HG02610 (cell line): ENCODE results near the gene EIF3F.

Source experiments
- ATAC-seq: cut with Tn5 transposase; IDR thresholded peaks from one replicate; pipeline ENCODE4 v1.9.1; 2021; ENCODE audit warnings: mild to moderate bottlenecking, moderate library complexity; ENCODE audit not compliant: unreplicated experiment

EIF3F gene

DNA sequence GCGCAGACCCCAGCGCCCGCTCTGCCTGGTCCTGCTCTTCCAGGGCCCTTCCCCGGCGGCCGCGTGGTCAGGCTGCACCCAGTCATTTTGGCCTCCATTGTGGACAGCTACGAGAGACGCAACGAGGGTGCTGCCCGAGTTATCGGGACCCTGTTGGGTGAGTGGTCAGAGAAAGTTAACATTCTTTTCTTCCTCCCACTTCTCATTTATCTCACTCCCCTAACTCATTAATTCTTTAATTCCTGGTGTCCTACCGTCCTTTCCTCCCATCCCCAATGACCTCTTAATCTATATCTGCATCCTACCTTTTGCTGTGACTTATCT, 385 bp downstream of the EIF3F start:
- ATAC-seq, result peak; percentile 8

DNA sequence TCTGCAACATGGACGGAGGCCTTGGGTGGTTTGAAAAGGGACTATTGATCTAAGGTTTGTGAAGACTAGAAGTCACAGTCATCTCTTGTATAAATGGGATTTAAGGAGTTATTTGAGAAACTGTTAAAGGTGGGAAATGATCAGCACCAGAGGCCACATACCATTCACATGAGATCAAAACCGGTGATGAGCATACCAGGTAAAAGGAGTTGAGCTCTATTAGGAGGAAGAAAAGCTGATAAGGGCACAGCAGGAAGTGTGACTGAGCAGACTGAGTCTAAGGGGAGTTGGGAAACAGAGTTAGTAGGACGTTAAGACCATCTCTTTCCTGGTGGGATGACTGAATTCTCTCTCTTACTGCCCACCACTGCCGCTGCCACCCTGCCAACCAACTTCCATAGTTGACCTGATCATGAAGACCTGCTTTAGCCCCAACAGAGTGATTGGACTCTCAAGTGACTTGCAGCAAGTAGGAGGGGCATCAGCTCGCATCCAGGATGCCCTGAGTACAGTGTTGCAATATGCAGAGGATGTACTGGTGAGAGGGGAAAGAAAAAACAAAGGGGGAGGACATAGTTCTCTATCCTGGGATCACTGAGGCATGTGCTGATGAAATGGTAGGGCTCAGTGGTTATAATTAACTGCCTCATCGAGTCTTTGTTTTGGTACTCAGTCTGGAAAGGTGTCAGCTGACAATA, 7.6 kb downstream of the EIF3F start:
- ATAC-seq, result no peak

DNA sequence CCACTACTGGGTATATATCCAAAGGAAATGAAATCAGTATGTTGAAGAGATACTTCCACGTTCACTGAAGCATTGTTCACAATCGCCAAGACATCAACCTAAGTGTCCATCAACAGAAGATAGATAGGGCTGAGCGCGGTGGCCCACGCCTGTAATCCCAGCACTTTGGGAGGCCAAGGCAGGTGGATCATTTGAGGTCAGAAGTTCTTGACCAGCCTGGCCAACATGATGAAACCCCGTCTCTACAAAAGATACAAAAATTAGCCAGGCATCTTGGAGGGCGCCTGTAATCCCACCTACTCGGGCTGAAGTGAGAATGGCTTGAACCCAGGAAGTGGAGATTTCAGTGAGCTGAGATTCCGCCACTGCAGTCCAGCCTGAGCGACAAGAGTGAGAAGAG, 12.7 kb downstream of the EIF3F start:
- ATAC-seq, result no peak

DNA sequence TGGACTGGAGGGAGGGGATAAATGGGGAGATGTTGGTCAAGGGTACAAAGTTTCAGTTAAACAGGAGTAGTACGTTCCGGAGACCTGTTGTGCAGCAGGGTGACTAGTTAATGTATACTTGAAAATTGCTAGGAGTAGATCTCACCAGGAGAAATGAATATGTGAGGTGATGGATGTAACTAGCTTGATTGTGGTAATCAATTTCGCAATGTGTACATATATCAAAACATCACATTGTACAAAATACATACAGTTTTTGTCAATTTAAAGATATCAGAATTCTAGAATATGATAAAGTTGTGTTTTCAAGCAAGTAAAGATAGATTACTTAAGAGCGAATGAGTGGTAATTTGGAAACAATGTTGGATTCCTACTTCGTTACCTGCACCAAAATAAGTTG, 13.3 kb downstream of the EIF3F start:
- no peak for ATAC-seq

DNA sequence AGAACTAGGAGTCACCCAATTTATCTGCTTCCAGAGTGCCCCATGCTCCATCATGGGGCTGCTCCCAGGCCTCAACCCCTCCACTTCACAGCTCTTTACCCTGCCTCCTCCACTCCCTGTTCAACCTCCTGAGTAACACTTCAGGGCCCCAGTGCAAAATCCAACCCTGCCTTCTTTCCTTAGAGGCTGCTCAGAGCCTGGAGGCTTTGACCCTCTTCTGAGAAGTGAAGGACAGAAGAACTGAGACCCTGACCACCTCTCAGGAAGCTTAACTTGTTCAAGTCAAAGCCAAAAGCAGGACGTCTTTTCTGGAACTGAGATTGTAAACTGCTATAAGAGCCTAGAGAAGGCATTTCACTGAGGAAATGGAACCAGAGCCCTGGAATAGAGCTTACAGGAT, 15.5 kb downstream of the EIF3F start:
- no peak for ATAC-seq

DNA sequence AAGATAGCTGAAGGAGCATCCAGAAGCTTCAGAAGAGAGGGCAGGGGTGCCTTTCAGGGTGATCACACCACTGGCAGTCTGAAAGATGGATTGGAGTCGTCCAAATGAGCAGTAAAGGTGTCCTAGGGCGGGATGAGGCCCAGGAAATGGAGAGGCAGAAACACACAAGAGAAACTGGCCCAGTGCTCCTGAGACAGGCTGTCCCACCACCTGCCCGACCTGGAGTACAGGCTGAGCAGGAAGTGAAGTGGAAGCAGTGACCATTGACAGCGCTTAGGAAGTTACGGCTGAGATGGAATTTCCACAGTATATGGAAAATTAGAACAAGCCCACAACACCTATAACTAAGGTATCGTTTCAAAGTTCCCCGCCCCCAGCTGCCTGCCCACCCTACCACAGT, 16.1 kb downstream of the EIF3F start:
- ATAC-seq, result no peak

GRCh38 chr11:8004008-8004407, 16.9 kb downstream of the EIF3F start:
- ATAC-seq, result no peak

DNA sequence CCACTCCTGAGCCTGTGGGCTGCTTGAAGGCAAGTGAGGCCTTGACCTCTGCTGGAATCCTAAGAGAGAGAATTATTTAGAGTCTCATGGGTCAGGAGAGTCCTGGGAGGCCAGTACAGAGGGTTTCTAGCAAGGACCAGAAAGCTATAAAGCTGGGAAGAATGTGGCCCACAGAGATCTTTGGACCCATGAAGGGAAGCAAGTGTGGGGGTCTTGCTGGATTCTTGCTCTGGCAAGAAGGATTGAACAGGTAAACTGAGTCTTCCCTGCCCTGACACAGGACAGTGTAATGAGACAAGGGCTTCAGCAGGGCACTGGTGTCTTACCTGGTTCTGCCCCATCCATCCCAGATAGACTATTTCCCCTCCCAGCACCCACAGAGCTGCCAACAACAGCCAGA, 18.4 kb downstream of the EIF3F start:
- no peak for ATAC-seq

DNA sequence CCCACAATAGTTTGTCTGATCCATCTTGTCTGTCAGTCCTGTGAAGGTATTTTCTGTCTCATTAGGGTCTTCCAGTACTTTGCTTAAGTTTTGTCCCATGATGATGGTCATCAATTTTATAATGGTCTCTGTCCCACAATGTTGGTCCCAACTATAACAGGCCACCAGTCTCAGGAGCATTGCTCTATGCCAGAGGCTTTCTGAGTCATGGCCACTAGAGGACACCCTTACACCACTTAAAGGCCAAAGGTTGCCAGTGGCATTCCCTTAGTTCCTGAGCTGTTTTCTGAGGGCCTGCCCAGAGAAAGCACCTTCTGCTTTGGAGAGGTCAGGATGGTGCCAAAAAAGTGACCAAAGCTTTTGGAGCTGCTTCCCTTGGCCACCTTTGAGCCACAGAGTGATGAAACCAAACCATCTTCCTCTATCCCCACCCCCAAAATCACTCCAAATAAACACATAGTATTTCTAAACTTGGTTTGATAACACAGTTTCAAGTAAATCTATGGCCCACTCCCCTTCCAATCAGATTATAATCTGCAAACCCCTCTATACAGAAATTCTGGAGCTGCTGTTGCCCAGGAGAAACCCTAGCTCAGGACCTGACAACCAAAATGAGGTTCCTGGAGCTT, 19.3 kb downstream of the EIF3F start:
- peak; percentile 59 for ATAC-seq

GRCh38 chr11:8008212-8008611, 21.1 kb downstream of the EIF3F start:
- ATAC-seq, result no peak

DNA sequence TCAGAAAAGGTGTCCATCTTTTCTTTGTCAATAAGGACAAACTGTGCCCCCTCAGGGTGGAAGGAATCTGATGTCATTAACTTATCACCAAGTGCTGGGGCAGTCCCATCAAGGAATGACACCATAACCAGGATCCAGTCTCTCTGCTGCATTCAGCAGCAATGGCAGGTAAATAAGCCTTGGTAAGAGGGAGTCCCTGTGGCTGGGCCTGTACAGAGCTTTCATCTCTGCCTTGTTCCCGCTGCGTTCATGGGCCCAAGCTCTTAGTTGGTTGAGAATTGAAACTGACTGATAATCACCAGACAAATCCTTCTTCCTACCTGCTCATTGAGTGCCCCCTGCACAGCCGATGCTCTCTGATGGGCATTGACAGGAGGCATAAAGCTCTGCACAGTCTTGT, 22.7 kb downstream of the EIF3F start:
- ATAC-seq, result no peak

DNA sequence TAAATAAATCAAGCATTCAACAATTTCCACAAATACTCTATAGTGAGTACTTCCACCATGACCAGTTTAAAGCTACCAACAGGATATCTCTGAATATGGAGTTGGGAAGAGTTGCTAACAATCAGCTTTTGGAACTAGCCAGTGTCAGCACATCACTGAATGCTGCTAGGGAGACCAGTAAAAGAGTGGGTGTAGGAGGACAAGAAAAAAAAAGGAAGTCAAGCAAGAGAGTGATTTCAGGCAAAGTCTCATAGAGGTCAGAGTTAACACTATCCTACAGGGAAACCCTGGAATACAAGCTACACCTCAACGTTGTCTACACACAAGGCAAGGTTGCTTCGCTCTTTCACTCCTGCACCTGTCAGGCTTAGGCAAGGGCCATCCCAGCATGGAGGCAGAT, 24.2 kb downstream of the EIF3F start:
- no peak for ATAC-seq

GRCh38 chr11:8011981-8012444, 24.9 kb downstream of the EIF3F start:
- no peak for ATAC-seq

- ATAC-seq, result no peak
Measured at GRCh38 chr11:8013833-8014232, 26.7 kb downstream of the EIF3F start.

- no peak for ATAC-seq
Measured at GRCh38 chr11:8015753-8016239, 28.7 kb downstream of the EIF3F start.

DNA sequence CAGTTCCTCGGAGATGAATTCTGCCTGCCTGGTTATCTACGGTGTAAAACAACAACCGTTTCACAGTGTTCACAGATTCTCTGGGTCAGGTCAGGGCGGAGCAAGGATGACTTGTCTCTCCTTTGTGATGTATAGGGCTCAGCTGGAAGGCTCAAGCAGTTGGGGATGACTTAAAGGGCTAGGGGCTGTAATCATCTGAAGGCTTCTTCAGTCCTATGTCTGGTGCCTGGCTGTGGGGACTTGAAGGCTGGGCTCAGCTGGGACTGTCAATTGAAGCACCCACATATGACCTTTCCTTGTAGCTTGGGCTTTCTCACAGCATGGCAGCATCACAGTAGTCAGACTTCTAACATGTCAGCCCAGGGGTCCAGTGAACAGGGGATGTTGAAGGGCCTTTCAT, 29.3 kb downstream of the EIF3F start:
- ATAC-seq, result no peak

- ATAC-seq, result no peak
Measured at GRCh38 chr11:8017071-8017470, 29.9 kb downstream of the EIF3F start.

GRCh38 chr11:8017894-8018483, 30.9 kb downstream of the EIF3F start:
- no peak for ATAC-seq

DNA sequence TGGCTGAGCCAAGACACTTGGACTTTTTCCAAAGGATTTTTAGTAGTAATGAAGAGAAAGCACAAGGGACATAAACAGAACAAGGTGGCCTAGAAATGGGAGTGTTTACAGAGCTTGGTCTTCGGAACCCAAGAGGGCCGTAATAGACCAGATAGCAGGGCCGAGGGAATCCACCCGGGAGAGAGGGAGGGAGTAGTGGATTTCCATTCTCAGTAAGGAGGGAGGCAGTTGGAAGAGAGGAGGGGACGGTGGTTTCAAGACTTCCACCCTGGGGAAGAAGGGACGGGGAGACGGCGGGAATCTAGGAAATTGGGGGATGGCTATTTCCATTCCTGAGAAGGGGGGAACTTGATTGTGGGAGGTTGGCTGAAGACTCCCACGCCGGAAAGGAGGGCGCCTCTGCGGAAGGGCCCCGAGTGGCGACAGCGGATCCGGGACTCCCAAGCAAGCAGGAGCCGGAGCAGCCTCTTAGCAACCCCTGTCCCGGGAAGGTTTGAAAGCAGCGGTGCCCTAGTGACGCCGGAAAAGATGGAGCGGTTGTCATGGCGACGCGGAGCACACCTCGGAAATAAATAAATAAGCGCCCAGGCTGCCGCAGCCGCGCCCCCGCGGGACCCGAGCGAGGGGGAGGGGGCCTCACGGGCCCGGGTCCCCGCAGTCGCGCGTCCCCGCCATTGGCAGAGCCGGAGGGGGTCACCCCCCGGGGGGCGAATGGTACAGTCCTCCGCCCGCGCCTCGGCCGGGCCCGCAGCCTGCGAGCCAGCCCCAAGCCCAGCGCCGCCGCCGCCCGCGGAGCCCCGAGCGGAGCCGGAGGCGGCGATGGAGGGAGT, 31.6 kb downstream of the EIF3F start:
- no peak for ATAC-seq

DNA sequence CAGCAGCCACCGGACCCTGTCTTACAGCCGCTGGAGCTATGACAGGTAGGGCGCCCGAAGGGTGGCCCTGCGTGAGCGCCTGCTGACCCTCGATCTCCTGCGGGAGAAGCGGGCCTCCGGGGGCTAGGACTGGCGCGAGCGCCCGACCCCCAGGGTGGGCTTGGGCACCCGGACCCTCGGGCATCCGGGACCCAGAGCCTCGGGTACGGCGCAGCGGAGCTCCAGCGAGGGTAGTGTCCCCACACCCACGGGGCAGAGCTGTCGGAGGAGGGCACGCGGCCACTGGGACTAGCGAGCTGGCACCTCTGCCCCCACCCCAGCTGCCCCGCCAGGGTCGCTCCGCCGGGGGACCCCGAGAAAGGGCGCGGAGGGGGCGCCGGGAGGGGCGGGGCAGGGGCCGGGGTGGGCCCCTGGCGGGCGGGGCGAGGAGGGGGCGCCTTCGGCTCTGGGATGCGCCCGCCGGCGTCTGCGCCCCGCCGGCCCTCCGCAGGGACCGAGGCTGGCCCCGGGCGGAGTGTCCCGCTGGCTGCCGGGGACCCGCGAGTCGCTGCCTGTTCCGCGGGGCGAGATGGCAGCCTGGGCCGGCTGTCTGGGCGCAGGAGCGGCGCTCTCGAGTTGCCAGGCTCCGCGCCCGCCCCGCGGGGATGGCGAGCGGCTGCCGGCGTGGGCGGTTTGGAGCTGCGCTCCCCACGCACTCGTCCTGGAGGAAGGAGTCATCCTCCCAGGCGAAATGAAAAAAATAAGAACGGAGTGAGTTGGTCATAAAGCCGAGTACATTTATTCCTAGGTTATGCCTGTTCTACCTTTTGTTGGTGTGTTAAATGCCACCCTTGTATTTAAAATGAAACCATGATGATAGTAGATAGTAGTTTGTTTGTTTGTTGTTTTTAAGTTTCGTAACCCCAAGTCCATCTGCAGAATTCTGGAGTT, 32.4 kb downstream of the EIF3F start:
- no peak for ATAC-seq

DNA sequence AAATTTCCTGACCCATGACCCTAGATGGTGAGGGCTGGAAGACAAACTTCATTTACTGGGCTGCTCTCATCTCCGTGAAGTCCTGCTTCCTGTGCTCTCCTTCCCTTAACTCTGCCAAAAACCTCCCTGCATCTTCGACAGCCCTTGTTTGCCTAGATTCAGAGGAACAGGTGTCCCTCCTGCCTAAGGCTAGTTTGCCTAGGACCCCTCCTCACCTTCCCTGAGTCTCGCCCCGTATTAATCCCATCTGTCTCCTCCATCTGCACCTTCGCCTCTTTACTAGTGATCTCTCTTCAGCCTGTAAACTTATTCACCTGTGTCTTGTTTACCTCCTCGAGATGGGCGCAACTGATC, 33.1 kb downstream of the EIF3F start:
- ATAC-seq, result no peak
